Right atrium auricular region (tissue), 2 donors: ENCODE results near the gene ARHGAP26. TPM values are rescaled to one million over a fixed set of nuclear protein-coding genes. Genes with fewer than 3 reads are reported as not detected.

ENCODE experiments used
- DNase-seq: peaks from one replicate; pipeline ENCODE4 v3.0.0-alpha.2; 2019; ENCODE audit warnings: low spot score
- H3K27ac ChIP-seq, 2 donors: fragments of 200-600 bp; sonication (generic); 1 replicate in 1 of 2; 2 replicates in 1 of 2; pipeline ENCODE4 v1.5.1; 2016 to 2019
- H3K27me3 ChIP-seq, 2 donors: fragments of 200-600 bp; sonication (generic); one replicate each; pipeline versions ENCODE4 v1.5.1 to v1.6.0; 2017 to 2019
- H3K36me3 ChIP-seq: fragments of 200-600 bp; sonication (generic); one replicate; pipeline ENCODE4 v1.5.1; 2016
- H3K4me1 ChIP-seq, 2 donors: fragments of 200-600 bp; sonication (generic); one replicate each; pipeline versions ENCODE4 v1.5.1 to v1.6.0; 2017 to 2019
- H3K4me3 ChIP-seq, 2 donors: fragments of 200-600 bp; sonication (generic); 1 replicate in 1 of 2; 2 replicates in 1 of 2; pipeline ENCODE4 v1.5.1; 2017 to 2019; ENCODE audit warnings: mild to moderate bottlenecking in 1 of 2, moderate library complexity in 1 of 2
- H3K9me3 ChIP-seq, 2 donors: fragments of 200-600 bp; sonication (generic); one replicate each; pipeline ENCODE4 v1.5.1; 2019
- CTCF ChIP-seq, 2 donors: fragments of 200-600 bp; sonication (generic); IDR thresholded peaks; one replicate each; pipeline ENCODE4 v1.5.1; 2019; ENCODE audit warnings: antibody characterized with exemption in 2 of 2
- total RNA-seq, 2 donors: library from RNA; depleted of rRNA; stranded (reverse); fragments of >200 nt; gene quantifications; one replicate each; pipeline ENCODE4 v1.1.0, GENCODE V29; 2016

Gene ARHGAP26
- total RNA-seq, 2 donors from 2014 or later, result 29.8 to 31.6 TPM

- no peaks in the 10 kb centered on the region for H3K9me3 ChIP-seq
- H3K4me1 ChIP-seq, result peaks cover 0 to 48% of the 10 kb centered on the region in 2 donors
- peak overlapping the region in 1 of 2 donors; percentile 12 for H3K27ac ChIP-seq
- no peaks in the 10 kb centered on the region for H3K27me3 ChIP-seq
- no peak for DNase-seq
- no peak for TF ChIP-seq CTCF (IDR thresholded peaks at IDR 0.05)
- no peaks in the 10 kb centered on the region for H3K36me3 ChIP-seq
- no peak overlapping the region for H3K4me3 ChIP-seq
These were observed 289.2 kb downstream of the ARHGAP26 start for GRCh38 chr5:143059355-143059754.

- no peaks in the 10 kb centered on the region for H3K27me3 ChIP-seq
These were observed 290.0 kb downstream of the ARHGAP26 start for GRCh38 chr5:143059976-143060765.

GRCh38 chr5:143061161-143061945 is 291.2 kb downstream of the ARHGAP26 start:
- no peak overlapping the region for H3K27ac ChIP-seq
- peaks cover 0 to 60% of the 10 kb centered on the region in 2 donors for H3K4me1 ChIP-seq
- H3K4me3 ChIP-seq, result no peak overlapping the region
- no peaks in the 10 kb centered on the region for H3K9me3 ChIP-seq
- DNase-seq, result no peak
- no peak for TF ChIP-seq CTCF (IDR thresholded peaks at IDR 0.05)
- no peaks in the 10 kb centered on the region for H3K36me3 ChIP-seq
- no peaks in the 10 kb centered on the region for H3K27me3 ChIP-seq

More at GRCh38 chr5:143059976-143060765, 290.0 kb downstream of the ARHGAP26 start:
- Histone ChIP-seq H3K4me3 (no peak overlapping the region), H3K4me1 (peaks cover 0 to 49% of the 10 kb centered on the region in 2 donors), H3K27ac (peak overlapping the region in 1 of 2 donors; percentile 12), H3K9me3 (no peaks in the 10 kb centered on the region), H3K36me3 (no peaks in the 10 kb centered on the region)
- DNase-seq, result no peak
- no peak for TF ChIP-seq CTCF (IDR thresholded peaks at IDR 0.05)

- no peak for TF ChIP-seq CTCF (IDR thresholded peaks at IDR 0.05)
- H3K4me1 ChIP-seq, result peaks cover 0 to 65% of the 10 kb centered on the region in 2 donors
These were observed 292.2 kb downstream of the ARHGAP26 start for GRCh38 chr5:143062379-143062778.

GRCh38 chr5:143063175-143063970 is 293.2 kb downstream of the ARHGAP26 start:
- Histone ChIP-seq H3K4me1 (peaks cover 0 to 58% of the 10 kb centered on the region in 2 donors), H3K27ac (peak overlapping the region; percentile 71 to 76)

More at GRCh38 chr5:143062379-143062778, 292.2 kb downstream of the ARHGAP26 start:
- H3K27me3 ChIP-seq, result no peaks in the 10 kb centered on the region
- H3K9me3 ChIP-seq, result no peaks in the 10 kb centered on the region
- no peaks in the 10 kb centered on the region for H3K36me3 ChIP-seq
- no peak for DNase-seq
- peak overlapping the region; percentile 71 to 76 for H3K27ac ChIP-seq
- H3K4me3 ChIP-seq, result no peak overlapping the region

More at GRCh38 chr5:143063175-143063970, 293.2 kb downstream of the ARHGAP26 start:
- Histone ChIP-seq H3K36me3 (peaks cover 3% of the 10 kb centered on the region), H3K4me3 (no peak overlapping the region), H3K27me3 (no peaks in the 10 kb centered on the region), H3K9me3 (no peaks in the 10 kb centered on the region)
- DNase-seq, result no peak
- TF ChIP-seq CTCF (IDR thresholded peaks at IDR 0.05), result no peak
